Activated naive CD4-positive, alpha-beta T cell treated with anti-CD3 and anti-CD28 coated beads, Interleukin-2, amount 50 U/mL, for 16 hours (primary cell): ENCODE results near the gene PTBP1.

ENCODE experiments used
- DNase-seq: peaks from one replicate; pipeline ENCODE4 v3.0.0-alpha.2; 2020

PTBP1 gene

GRCh38 chr19:796692-797527 is at the start of gene PTBP1:
Gene PTBP1, plus strand, starts transcription at chr19:797452. Its CDS starts 46 bp downstream, at chr19:797498.
- peak; percentile 99 for DNase-seq

GRCh38 chr19:748274-748598 is 49.0 kb upstream of the PTBP1 start:
- no peak for DNase-seq

- DNase-seq = no peak
Observed at GRCh38 chr19:749811-750210, 47.4 kb upstream of the PTBP1 start.

- DNase-seq = no peak
Observed at GRCh38 chr19:750640-751423, 46.4 kb upstream of the PTBP1 start, which contains the start of gene MISP. Gene MISP, plus strand, starts transcription at chr19:751112. Its CDS starts 5,835 bp downstream, at chr19:756947.

- DNase-seq = no peak
Observed at GRCh38 chr19:751501-752341, 45.5 kb upstream of the PTBP1 start.

GRCh38 chr19:752652-753517 is 44.4 kb upstream of the PTBP1 start:
- DNase-seq = no peak

- DNase-seq = no peak
Observed at GRCh38 chr19:754530-754929, 42.7 kb upstream of the PTBP1 start.

GRCh38 chr19:755063-755462 is 42.2 kb upstream of the PTBP1 start:
- no peak for DNase-seq

- peak; percentile 19 for DNase-seq
Observed at GRCh38 chr19:756236-756635, 41.0 kb upstream of the PTBP1 start.

GRCh38 chr19:756821-757688 is 40.2 kb upstream of the PTBP1 start:
- no peak for DNase-seq

GRCh38 chr19:757811-758668 is 39.2 kb upstream of the PTBP1 start:
- no peak for DNase-seq

GRCh38 chr19:763181-763580 is 34.1 kb upstream of the PTBP1 start:
- DNase-seq = no peak

GRCh38 chr19:763869-764268 is 33.4 kb upstream of the PTBP1 start:
- DNase-seq = no peak

- no peak for DNase-seq
Observed at GRCh38 chr19:764301-764700, 33.0 kb upstream of the PTBP1 start.

GRCh38 chr19:765179-765738 is 32.0 kb upstream of the PTBP1 start:
- DNase-seq = no peak

- no peak for DNase-seq
Observed at GRCh38 chr19:768424-768823, 28.8 kb upstream of the PTBP1 start.

GRCh38 chr19:769616-770015 is 27.6 kb upstream of the PTBP1 start:
- no peak for DNase-seq

- DNase-seq = peak; percentile 43
Observed at GRCh38 chr19:771332-771785, 25.9 kb upstream of the PTBP1 start.

GRCh38 chr19:772063-772462 is 25.2 kb upstream of the PTBP1 start:
- DNase-seq = no peak
